Hepatocyte (in vitro differentiated cells): ENCODE results near the gene C2CD3.

Experiments
- EZH2 ChIP-seq: fragments of 200-600 bp; sonication (generic); IDR thresholded peaks from 2 replicates; pipeline ENCODE4 v1.6.1; 2016; ENCODE audit warnings: antibody characterized with exemption, mild to moderate bottlenecking, borderline replicate concordance
- EZH2phosphoT487 ChIP-seq: fragments of 200-600 bp; sonication (generic); IDR thresholded peaks from one replicate; pipeline ENCODE4 v1.6.1; 2018; ENCODE audit warnings: antibody characterized with exemption, mild to moderate bottlenecking, low read depth, moderate library complexity; ENCODE audit not compliant: unreplicated experiment, severe bottlenecking
- TF ChIP-seq, protein P1 (sequence below): fragments of 200-600 bp; sonication (generic); IDR thresholded peaks from 2 replicates; pipeline ENCODE4 v1.5.1; 2016; ENCODE audit warnings: antibody characterized with exemption, mild to moderate bottlenecking; ENCODE audit not compliant: poor library complexity

DNA sequence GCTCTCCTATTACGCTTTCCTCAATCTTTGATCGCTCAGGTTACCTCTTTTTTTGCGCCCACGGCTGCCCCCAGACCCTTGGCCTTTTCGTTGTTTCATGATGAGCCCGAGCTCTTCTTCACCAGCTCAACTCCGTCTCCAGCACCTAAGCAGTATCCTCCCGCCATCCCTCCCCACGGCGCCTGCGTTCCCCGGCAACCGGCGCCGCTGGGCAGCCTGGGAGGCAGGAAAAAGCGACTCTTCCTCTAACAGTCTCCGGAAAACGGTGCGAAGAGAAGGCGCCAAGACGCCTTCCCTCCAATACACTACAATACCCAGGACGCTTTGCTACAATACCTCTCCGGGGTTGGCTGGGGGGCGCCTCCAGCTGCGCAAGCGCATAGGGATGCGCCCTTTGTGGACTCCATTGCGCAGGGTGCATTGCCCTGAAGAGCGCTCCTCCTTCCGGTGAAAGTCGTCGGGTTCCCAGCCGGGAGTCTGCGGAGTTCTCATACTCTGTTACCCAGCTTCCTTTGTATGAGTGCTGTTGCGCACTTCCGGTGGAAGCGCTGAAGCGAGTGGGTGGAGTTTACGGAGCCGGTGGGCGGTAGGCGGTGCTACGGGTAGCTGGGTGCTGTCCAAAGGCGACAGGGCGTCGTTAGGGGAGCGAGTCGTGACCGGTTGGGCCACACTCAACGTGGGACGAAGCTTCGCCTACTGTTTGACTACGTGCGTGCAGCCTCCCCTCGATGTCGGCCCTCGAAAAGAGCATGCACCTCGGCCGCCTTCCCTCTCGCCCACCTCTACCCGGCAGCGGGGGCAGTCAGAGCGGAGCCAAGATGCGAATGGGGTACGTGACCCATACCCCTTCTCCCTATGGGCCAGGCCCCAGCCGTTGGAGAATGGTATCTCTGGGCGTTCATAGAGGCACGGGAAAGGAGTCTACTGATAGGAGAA is at the start of gene C2CD3, which contains the start of gene PPME1:
- TF ChIP-seq, protein P1, sequence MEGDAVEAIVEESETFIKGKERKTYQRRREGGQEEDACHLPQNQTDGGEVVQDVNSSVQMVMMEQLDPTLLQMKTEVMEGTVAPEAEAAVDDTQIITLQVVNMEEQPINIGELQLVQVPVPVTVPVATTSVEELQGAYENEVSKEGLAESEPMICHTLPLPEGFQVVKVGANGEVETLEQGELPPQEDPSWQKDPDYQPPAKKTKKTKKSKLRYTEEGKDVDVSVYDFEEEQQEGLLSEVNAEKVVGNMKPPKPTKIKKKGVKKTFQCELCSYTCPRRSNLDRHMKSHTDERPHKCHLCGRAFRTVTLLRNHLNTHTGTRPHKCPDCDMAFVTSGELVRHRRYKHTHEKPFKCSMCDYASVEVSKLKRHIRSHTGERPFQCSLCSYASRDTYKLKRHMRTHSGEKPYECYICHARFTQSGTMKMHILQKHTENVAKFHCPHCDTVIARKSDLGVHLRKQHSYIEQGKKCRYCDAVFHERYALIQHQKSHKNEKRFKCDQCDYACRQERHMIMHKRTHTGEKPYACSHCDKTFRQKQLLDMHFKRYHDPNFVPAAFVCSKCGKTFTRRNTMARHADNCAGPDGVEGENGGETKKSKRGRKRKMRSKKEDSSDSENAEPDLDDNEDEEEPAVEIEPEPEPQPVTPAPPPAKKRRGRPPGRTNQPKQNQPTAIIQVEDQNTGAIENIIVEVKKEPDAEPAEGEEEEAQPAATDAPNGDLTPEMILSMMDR, result peak; percentile 24
- TF ChIP-seq EZH2, result no peak
- no peak for TF ChIP-seq EZH2phosphoT487
